Myocyte (in vitro differentiated cells): Measurements from ENCODE around the gene OR51B5. TPM values are rescaled to one million over a fixed set of nuclear protein-coding genes. Genes with fewer than 3 reads are reported as not detected.
"Not testable (repeated sequence)": the region's sequence is repeated elsewhere in the genome, so short reads cannot be mapped to it uniquely, and the experiment has no call there.

Experiments used
- DNase-seq: peaks from one replicate; pipeline ENCODE4 v3.0.0-alpha.2; 2012; ENCODE audit warnings: low read depth
- total RNA-seq: library from RNA; depleted of rRNA; stranded (reverse); fragments of >200 nt; gene quantifications from 2 replicates; pipeline ENCODE4 v1.2.3, GENCODE V29; 2014

The OR51B5 gene
- total RNA-seq, 1 donor from 2014 or later, result 0.29 TPM

- DNase-seq, result no peak
Observed at GRCh38 chr11:5336331-5336730, 7.0 kb downstream of the OR51B5 start.

DNA sequence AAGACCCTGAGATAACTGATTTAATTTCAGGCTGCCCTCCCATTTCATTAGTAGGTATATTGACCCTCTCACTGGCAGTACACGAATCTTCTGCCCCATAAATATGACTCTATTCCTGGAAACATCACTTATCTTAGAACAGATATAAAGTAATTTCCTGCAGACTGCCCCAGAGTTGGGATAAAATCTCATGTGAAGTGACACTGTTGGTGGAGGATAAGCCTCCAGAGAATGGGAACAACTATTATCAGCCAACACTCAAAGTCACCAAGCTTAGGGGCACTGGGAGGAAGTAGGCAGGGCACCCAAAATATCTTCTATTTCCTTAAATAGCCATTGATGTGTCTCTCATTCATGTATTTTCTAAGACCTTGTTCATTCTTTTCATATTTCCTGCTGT, 8.2 kb downstream of the OR51B5 start:
- no peak for DNase-seq

- no peak for DNase-seq
Observed at GRCh38 chr11:5324197-5324596, 19.1 kb downstream of the OR51B5 start, which contains the start of gene OR51B2. Gene OR51B2, minus strand, starts transcription at chr11:5324297. Its CDS starts 0 bp downstream, at chr11:5324297.

DNA sequence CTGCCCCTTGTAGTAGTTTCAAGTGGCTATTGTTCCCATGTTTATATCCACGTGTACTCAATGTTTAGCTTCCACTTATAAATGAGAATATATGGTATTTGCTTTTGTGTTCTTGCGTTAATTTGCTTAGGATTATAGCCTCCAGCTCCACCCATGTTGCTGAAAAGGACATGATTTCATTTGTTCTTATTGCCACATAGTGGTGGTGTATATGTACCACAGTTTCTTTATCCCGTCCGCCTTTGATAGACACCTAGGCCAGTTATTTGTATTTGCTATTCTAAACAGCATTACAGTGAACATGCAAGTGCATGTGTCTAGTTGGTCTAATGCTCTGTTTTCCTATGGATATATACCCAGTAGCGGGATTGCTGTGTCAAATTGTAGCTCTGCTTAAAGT, 26.0 kb downstream of the OR51B5 start:
- DNase-seq, result no peak

- DNase-seq, result not testable (repeated sequence)
Observed at GRCh38 chr11:5313326-5314023, 29.8 kb downstream of the OR51B5 start.

- DNase-seq, result no peak
Observed at GRCh38 chr11:5310423-5310822, 32.9 kb downstream of the OR51B5 start.

GRCh38 chr11:5307256-5308019, 35.9 kb downstream of the OR51B5 start:
- no peak for DNase-seq

- DNase-seq, result no peak
Observed at GRCh38 chr11:5304046-5304445, 39.3 kb downstream of the OR51B5 start.

DNA sequence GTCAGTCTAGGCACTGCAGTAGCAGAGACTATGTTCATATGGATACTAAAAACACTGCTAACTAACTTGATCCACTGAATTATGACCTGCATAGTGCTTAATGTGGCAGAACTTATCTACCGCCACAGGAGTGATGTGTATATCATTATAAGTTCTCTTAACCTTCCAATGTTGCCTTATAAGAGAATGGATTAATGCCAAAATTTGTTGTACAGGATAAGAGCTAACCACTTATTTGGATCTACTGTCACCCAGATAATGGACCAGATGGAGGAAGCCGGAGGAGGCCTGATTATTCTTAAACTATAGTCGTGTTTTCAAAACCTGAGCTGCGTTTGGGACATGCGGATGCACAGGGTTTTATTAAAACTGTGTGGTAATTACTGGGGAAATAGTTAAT, 39.7 kb downstream of the OR51B5 start:
- no peak for DNase-seq

GRCh38 chr11:5301846-5302245, 41.5 kb downstream of the OR51B5 start, which contains the start of gene OR51B4:
Gene OR51B4, minus strand, starts transcription at chr11:5301946. Its CDS starts 0 bp downstream, at chr11:5301946.
- no peak for DNase-seq

DNA sequence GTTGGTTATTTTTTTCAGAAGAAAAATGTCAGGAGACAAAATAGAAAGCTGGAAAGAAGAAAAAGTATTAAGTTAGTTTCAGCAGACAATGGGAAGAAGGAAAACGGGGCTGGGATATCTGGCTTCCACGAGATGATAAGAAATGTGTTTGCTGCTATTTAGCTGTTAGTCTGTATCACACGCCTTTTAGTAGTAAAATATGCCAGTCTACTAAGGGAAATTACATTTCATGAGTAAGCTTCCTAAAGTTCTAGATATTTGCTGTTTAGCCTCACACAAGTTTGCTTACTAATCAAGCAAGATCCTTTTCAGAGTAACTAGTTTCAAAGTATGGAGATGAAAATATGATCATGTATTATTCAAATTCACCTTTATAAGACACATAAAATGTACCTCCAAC, 43.1 kb downstream of the OR51B5 start:
- DNase-seq, result no peak

DNA sequence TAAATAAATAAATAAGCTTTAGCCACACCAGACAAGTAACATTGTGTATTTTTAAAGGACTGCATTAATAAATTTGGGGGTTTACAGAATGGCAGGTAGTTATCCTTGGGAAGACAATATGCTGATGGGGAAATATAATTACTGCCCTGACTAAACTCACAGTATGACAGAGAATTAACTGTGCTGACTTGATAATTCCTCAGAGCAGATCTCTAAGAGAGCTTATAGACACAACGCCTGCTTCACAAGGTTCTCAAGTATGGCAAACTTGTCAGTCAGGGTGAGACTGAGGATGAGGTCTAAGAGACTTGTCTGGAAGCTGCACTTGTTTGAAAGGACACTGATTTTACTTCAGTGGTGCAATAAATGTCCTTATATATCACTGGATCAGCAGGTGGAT, 44.9 kb downstream of the OR51B5 start:
- DNase-seq, result no peak

- no peak for DNase-seq
Observed at GRCh38 chr11:5297721-5298323, 45.5 kb downstream of the OR51B5 start.

- not testable (repeated sequence) for DNase-seq
Observed at GRCh38 chr11:5294342-5294995, 48.9 kb downstream of the OR51B5 start.

GRCh38 chr11:5293028-5293427, 50.3 kb downstream of the OR51B5 start:
- DNase-seq, result no peak

Other genes starting within 250 kb of the OR51B5 start
- gene OR52A5, start 205.2 kb downstream of the OR51B5 start, total RNA-seq, result not detected in 2 replicates
- not detected in 2 replicates for gene OR52A1, start 188.8 kb downstream of the OR51B5 start, total RNA-seq
- gene OR51V1, start 142.8 kb downstream of the OR51B5 start, total RNA-seq, result not detected in 2 replicates
- gene HBB, start 116.5 kb downstream of the OR51B5 start, total RNA-seq, result not detected in 2 replicates
- not detected in 2 replicates for gene HBD, start 109.0 kb downstream of the OR51B5 start, total RNA-seq
- gene HBG1, start 93.7 kb downstream of the OR51B5 start, total RNA-seq, result not detected in 2 replicates
- not detected in 2 replicates for gene HBG2, start 88.7 kb downstream of the OR51B5 start, total RNA-seq
- not detected in 2 replicates for gene HBE1, start 73.6 kb downstream of the OR51B5 start, total RNA-seq
- not detected in 2 replicates for gene OR51B4, start 41.6 kb downstream of the OR51B5 start, total RNA-seq
- gene OR51B2, start 19.2 kb downstream of the OR51B5 start, total RNA-seq, result 0.80 TPM in 1 of 2 replicates, not detected in the other
- gene OR51B6, start 8.0 kb upstream of the OR51B5 start, total RNA-seq, result not detected in 2 replicates
- not detected in 2 replicates for gene OR51M1, start 40.3 kb upstream of the OR51B5 start, total RNA-seq
- not detected in 2 replicates for gene OR51Q1, start 78.6 kb upstream of the OR51B5 start, total RNA-seq
- gene OR51I1, start 98.0 kb upstream of the OR51B5 start, total RNA-seq, result not detected in 2 replicates
- gene OR51I2, start 105.8 kb upstream of the OR51B5 start, total RNA-seq, result not detected in 2 replicates
- not detected in 2 replicates for gene OR52D1, start 145.2 kb upstream of the OR51B5 start, total RNA-seq
- gene UBQLN3, start 166.4 kb upstream of the OR51B5 start, total RNA-seq, result 0.05 and 0.16 TPM in 2 replicates
- gene UBQLNL, start 173.2 kb upstream of the OR51B5 start, total RNA-seq, result 0.32 and 0.42 TPM in 2 replicates
- gene OR52H1, start 205.0 kb upstream of the OR51B5 start, total RNA-seq, result not detected in 2 replicates
- gene OR52B6, start 237.4 kb upstream of the OR51B5 start, total RNA-seq, result not detected in 2 replicates